ENCODE results near the gene MACROD1.

DNA sequence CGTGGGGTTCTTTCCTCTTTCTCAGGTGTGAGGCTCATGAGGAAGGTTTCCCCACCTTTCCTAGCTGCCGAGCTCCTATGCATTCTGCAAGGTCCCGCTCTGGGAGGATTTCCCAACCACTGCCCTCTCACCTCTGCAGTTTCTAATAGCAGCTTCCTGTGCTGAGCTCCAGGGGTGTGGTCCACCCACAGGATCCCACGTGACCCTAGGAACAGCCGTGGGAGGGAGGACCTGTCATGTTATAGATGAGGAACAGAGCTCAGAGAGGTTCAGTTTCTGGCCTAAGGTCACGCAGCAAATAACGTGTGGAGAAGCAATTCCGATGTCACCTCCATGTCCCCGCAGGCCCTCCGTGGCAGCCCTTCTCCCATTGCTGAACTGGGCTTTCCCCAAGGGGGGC, 91.7 kb downstream of the MACROD1 start:
- no peak for TF ChIP-seq POLR2A (IDR thresholded peaks at IDR 0.05)
- TF ChIP-seq, protein P1, sequence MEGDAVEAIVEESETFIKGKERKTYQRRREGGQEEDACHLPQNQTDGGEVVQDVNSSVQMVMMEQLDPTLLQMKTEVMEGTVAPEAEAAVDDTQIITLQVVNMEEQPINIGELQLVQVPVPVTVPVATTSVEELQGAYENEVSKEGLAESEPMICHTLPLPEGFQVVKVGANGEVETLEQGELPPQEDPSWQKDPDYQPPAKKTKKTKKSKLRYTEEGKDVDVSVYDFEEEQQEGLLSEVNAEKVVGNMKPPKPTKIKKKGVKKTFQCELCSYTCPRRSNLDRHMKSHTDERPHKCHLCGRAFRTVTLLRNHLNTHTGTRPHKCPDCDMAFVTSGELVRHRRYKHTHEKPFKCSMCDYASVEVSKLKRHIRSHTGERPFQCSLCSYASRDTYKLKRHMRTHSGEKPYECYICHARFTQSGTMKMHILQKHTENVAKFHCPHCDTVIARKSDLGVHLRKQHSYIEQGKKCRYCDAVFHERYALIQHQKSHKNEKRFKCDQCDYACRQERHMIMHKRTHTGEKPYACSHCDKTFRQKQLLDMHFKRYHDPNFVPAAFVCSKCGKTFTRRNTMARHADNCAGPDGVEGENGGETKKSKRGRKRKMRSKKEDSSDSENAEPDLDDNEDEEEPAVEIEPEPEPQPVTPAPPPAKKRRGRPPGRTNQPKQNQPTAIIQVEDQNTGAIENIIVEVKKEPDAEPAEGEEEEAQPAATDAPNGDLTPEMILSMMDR (IDR thresholded peaks at IDR 0.05) = no peak

Data from adrenal gland (tissue), 5 donors.